WI38 (cell line): ENCODE data around the gene GNAI2.

Experiments used
- H3K4me3 ChIP-seq: 2 replicates; pipeline ENCODE4 v1.5.1; 2011; ENCODE audit warnings: low read depth, mild to moderate bottlenecking, control low read depth, low read length
- TF ChIP-seq, protein P1 (sequence below): IDR thresholded peaks from 2 replicates; pipeline ENCODE4 v1.5.1; 2012; ENCODE audit warnings: low read depth, mild to moderate bottlenecking, control low read depth, low read length

The GNAI2 gene

GRCh38 chr3:50237133-50237651 lies 1.2 kb downstream of the GNAI2 start:
- TF ChIP-seq, protein P1, sequence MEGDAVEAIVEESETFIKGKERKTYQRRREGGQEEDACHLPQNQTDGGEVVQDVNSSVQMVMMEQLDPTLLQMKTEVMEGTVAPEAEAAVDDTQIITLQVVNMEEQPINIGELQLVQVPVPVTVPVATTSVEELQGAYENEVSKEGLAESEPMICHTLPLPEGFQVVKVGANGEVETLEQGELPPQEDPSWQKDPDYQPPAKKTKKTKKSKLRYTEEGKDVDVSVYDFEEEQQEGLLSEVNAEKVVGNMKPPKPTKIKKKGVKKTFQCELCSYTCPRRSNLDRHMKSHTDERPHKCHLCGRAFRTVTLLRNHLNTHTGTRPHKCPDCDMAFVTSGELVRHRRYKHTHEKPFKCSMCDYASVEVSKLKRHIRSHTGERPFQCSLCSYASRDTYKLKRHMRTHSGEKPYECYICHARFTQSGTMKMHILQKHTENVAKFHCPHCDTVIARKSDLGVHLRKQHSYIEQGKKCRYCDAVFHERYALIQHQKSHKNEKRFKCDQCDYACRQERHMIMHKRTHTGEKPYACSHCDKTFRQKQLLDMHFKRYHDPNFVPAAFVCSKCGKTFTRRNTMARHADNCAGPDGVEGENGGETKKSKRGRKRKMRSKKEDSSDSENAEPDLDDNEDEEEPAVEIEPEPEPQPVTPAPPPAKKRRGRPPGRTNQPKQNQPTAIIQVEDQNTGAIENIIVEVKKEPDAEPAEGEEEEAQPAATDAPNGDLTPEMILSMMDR = no peak
- H3K4me3 ChIP-seq = peak overlapping the region; percentile 98

DNA sequence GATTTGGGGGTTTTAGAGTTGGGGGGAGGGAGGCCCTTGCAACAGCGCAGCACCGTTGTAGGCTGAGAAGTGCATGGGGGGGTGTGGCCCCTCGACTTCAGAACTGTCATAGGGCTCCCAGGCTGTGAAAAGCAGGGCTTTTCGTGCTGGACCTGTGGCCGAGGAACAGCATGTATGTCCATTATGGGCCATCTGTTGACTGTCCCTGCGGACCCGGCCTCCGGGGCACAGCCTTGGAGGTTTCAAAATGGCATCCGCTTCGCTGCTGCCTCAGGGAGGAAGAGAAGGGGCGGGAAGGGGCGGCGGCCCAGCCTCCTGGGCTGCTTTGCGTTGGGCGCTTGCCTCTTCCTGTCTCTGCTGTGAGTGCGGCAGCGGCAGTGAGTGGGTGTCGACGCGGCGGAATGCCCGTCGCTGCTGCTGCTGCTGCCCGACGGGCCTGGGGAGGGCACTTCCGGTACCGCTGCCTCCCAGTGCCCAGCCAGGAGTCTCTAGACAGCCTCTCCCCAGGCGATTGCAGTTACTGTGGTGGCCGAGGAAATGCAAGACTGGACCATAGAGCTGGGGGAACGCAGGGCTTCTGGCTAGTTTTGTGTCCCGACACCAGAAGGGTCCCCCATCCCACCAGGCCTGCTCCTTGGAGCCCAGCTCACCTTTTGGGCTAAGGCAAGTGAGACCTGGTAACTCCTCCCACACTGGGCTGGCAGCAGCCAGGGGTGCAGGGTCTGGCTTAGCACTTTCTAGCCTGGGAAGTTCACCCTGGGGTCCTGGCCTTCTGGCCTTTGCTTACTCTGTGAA lies 1.9 kb downstream of the GNAI2 start:
- H3K4me3 ChIP-seq = peak overlapping the region; percentile 98
- TF ChIP-seq, protein P1 = no peak

- H3K4me3 ChIP-seq = peak overlapping the region; percentile 98
- TF ChIP-seq, protein P1 = no peak
Measured at GRCh38 chr3:50238549-50239026, 2.6 kb downstream of the GNAI2 start.

DNA sequence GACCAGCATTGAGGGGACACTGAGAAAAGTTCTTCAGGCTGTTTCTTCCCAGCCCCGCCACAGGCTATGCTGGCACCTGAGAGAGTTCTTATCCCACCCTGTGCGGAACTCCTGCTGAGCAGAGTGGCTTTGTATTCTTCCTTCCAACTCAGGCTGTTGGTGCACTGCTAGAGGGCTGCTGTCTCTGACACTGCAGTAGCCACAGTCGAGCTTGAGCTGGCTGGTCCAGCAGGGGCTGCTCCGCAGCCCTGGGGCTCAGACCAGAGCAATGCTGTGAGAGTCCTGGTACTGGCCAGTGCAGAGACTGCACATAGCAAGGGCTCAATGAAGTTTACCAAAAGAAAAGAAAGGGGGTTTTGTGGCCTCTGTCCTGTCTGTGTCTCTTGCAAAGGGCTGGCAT lies 3.6 kb downstream of the GNAI2 start:
- TF ChIP-seq, protein P1 = no peak
- no peak overlapping the region for H3K4me3 ChIP-seq

GRCh38 chr3:50241163-50241562 lies 5.2 kb downstream of the GNAI2 start:
- TF ChIP-seq, protein P1 = no peak
- H3K4me3 ChIP-seq = no peak overlapping the region

DNA sequence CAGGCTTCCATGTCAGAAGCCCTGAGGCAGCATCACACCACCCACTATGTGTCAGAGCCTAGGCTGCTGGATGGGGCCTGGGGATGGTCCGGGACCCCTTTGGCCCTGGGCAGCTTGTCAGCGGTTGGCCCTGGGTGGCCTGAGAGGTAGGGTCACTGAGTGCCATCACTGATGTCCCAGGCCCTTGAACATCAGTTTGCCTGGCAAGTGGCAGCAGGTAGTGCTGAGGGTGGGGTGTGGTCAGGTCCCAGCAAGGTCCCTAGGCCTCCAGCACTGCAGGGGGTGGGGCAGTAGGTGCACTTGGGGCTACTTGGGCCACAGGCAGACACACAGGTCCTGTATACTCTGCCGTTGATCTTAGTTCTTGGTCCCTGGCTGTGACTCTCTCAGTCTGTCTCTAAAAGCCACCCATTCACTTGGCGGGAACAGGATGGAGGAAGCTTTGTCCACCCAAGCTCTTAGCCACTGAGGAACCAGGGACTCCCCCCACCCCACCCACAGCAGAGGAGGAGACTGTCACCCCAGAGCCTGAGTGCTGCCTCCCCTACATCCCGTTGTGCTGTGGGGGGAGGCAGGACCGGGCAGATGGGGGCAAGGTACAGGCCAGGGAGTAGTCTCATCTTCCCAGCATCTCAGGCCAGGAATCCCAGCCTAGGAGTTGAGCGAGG lies 5.8 kb downstream of the GNAI2 start:
- TF ChIP-seq, protein P1 = no peak
- H3K4me3 ChIP-seq = no peak overlapping the region

DNA sequence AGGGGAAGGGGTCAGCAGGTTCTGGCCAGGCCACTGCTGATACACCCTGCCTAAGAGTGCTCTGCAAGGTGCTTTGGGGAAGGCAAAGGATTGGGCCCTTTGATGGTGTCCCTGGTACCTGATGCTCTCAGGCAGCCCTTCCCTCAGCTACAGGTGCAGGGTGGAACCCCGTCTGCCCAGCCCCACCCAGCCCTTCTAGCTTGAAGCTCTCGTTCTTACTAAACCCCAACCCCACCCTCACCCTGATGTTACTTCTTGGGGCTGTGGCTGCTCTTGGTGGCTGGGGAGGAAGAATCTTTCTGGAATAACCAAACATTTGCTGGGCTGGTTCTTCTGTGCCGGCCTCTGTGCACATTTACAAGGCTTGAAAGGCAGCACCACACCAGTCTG lies 6.4 kb downstream of the GNAI2 start:
- TF ChIP-seq, protein P1 = no peak
- H3K4me3 ChIP-seq = no peak overlapping the region
